ENCODE results near the gene SRD5A3. TPM values are rescaled to one million over a fixed set of nuclear protein-coding genes. Genes with fewer than 3 reads are reported as not detected.

Gene SRD5A3
- total RNA-seq, 1 experiment from 2014 or later: 39.6 TPM

GRCh38 chr4:55318175-55319129 lies 27.6 kb upstream of the SRD5A3 start:
- no TSS peak for BruUV-seq (replicated peaks)
- Mint-ChIP-seq H3K27me3 (ENCODE audit: unreplicated experiment) (no peaks in the 10 kb centered on the region), H3K4me3 (ENCODE audit: low read depth, unreplicated experiment) (no peak overlapping the region), H3K4me1 (ENCODE audit: low read depth, unreplicated experiment) (peaks cover 13% of the 10 kb centered on the region), H3K27ac (ENCODE audit: unreplicated experiment) (peak overlapping the region; percentile 41), H3K9me3 (ENCODE audit: low read depth, unreplicated experiment) (no peaks in the 10 kb centered on the region), H3K36me3 (ENCODE audit: insufficient read depth, unreplicated experiment) (no peaks in the 10 kb centered on the region)
- intact Hi-C loops (cut with micrococcal nuclease; ENCODE audit: unreplicated experiment): no loop called here
- TF ChIP-seq, protein P1, sequence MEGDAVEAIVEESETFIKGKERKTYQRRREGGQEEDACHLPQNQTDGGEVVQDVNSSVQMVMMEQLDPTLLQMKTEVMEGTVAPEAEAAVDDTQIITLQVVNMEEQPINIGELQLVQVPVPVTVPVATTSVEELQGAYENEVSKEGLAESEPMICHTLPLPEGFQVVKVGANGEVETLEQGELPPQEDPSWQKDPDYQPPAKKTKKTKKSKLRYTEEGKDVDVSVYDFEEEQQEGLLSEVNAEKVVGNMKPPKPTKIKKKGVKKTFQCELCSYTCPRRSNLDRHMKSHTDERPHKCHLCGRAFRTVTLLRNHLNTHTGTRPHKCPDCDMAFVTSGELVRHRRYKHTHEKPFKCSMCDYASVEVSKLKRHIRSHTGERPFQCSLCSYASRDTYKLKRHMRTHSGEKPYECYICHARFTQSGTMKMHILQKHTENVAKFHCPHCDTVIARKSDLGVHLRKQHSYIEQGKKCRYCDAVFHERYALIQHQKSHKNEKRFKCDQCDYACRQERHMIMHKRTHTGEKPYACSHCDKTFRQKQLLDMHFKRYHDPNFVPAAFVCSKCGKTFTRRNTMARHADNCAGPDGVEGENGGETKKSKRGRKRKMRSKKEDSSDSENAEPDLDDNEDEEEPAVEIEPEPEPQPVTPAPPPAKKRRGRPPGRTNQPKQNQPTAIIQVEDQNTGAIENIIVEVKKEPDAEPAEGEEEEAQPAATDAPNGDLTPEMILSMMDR (IDR thresholded peaks at IDR 0.05; ENCODE audit: unreplicated experiment): no peak
- CTCF ChIA-PET: no interaction called here
- DNase-seq: no peak

DNA sequence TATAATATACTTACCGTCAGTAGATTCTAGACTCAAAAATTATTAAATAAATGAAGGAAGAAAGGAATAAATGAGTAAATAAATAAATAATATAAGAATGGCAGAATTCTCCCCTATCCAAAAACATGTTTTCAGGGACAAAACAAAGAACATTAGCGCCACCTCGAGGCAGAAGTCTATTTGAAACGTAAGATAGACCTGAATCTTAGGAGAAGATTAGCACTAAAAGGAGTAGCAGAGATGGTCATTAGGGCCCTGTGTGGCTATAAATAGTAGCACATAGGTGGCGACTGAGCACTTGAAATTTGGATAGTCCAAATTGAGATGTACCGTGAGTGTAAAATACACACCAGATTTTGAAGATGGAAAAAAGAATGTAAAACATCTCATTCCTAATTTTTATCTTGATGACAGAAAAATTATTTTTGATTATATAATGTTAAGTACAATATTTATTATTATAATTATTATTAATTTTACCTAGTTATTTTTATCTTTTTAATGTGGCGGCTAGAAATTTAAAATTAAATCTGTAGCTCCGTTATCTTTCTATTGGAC lies 24.3 kb upstream of the SRD5A3 start:
- CTCF ChIA-PET: interaction anchor here (1.9 kb wide), 1 partner anchor 137 kb away, joined by 13 read pairs; no protein-coding TSS in a partner anchor
- intact Hi-C loops (cut with micrococcal nuclease; ENCODE audit: unreplicated experiment): loop anchor here (1.0 to 10.0 kb wide), 4 partner anchors 137 to 350 kb away; no protein-coding TSS in a partner anchor
- TF ChIP-seq, protein P1 (IDR thresholded peaks at IDR 0.05; ENCODE audit: unreplicated experiment): peak; percentile 42
- no TSS peak for BruUV-seq (replicated peaks)
- Mint-ChIP-seq H3K9me3 (ENCODE audit: low read depth, unreplicated experiment) (peaks cover 6% of the 10 kb centered on the region), H3K36me3 (ENCODE audit: insufficient read depth, unreplicated experiment) (no peaks in the 10 kb centered on the region), H3K4me3 (ENCODE audit: low read depth, unreplicated experiment) (no peak overlapping the region), H3K27me3 (ENCODE audit: unreplicated experiment) (no peaks in the 10 kb centered on the region), H3K4me1 (ENCODE audit: low read depth, unreplicated experiment) (peaks cover 34% of the 10 kb centered on the region), H3K27ac (ENCODE audit: unreplicated experiment) (no peak overlapping the region)
- peak; percentile 74 for DNase-seq

- CTCF ChIA-PET: interaction anchor here (1.9 kb wide), 1 partner anchor 139 kb away, joined by 13 read pairs; no protein-coding TSS in a partner anchor
- Mint-ChIP-seq H3K4me3 (ENCODE audit: low read depth, unreplicated experiment) (no peak overlapping the region), H3K36me3 (ENCODE audit: insufficient read depth, unreplicated experiment) (no peaks in the 10 kb centered on the region), H3K27me3 (ENCODE audit: unreplicated experiment) (no peaks in the 10 kb centered on the region), H3K9me3 (ENCODE audit: low read depth, unreplicated experiment) (peaks cover 6% of the 10 kb centered on the region), H3K27ac (ENCODE audit: unreplicated experiment) (peak overlapping the region; percentile 47), H3K4me1 (ENCODE audit: low read depth, unreplicated experiment) (peaks cover 33% of the 10 kb centered on the region)
- TF ChIP-seq, protein P1 (IDR thresholded peaks at IDR 0.05; ENCODE audit: unreplicated experiment): no peak
- DNase-seq: no peak
- BruUV-seq (replicated peaks): no TSS peak
- intact Hi-C loops (cut with micrococcal nuclease; ENCODE audit: unreplicated experiment): loop anchor here (10.0 kb wide), 1 partner anchor 231 kb away; no protein-coding TSS in a partner anchor
Observed at GRCh38 chr4:55323375-55323774, 22.7 kb upstream of the SRD5A3 start.

DNA sequence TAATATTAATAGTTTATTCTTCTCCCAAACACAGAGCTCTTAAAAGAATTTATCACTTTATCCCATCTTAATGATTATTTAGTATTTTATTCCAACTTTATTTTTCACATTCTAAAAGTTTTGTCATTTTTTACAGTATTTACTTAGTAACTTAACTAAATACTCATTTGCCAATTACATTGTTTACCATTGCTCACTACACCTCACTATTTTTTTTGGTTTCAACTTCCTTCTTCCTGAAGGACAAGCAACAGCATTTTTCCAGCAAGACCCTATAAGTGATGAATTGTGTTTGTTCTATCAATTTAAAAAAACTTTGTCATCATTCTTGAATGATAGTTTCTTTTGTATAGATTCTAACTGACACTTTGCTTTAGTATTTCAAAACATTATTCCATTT lies 19.4 kb upstream of the SRD5A3 start:
- Mint-ChIP-seq H3K9me3 (ENCODE audit: low read depth, unreplicated experiment) (peaks cover 8% of the 10 kb centered on the region), H3K4me1 (ENCODE audit: low read depth, unreplicated experiment) (peaks cover 47% of the 10 kb centered on the region), H3K36me3 (ENCODE audit: insufficient read depth, unreplicated experiment) (peaks cover 5% of the 10 kb centered on the region), H3K27ac (ENCODE audit: unreplicated experiment) (peak overlapping the region; percentile 24), H3K27me3 (ENCODE audit: unreplicated experiment) (no peaks in the 10 kb centered on the region), H3K4me3 (ENCODE audit: low read depth, unreplicated experiment) (no peak overlapping the region)
- intact Hi-C loops (cut with micrococcal nuclease; ENCODE audit: unreplicated experiment): loop anchor here (10.0 kb wide), 1 partner anchor 228 kb away; no protein-coding TSS in a partner anchor
- TF ChIP-seq, protein P1 (IDR thresholded peaks at IDR 0.05; ENCODE audit: unreplicated experiment): no peak
- no peak for DNase-seq
- CTCF ChIA-PET: no interaction called here
- BruUV-seq (replicated peaks): no TSS peak

Data from Calu3 (cell line).